G401.6 (cell line): ENCODE measurements around the gene SYPL2.
"Not testable (repeated sequence)": the region's sequence is repeated elsewhere in the genome, so short reads cannot be mapped to it uniquely, and the experiment has no call there.

Experiments used
- FAIRE-seq: peaks from 2 replicates; lab custom pipeline; 2012; peaks lifted over from hg19 to GRCh38; lab: Jason Lieb, UNC

SYPL2 gene

GRCh38 chr1:109472779-109473178 is 6.4 kb downstream of the SYPL2 start:
- FAIRE-seq = no peak

GRCh38 chr1:109473284-109474057 is 7.1 kb downstream of the SYPL2 start:
- not testable (repeated sequence) for FAIRE-seq

- no peak for FAIRE-seq
Measured at GRCh38 chr1:109474697-109475096, 8.4 kb downstream of the SYPL2 start.

- no peak for FAIRE-seq
Measured at GRCh38 chr1:109475261-109475660, 8.9 kb downstream of the SYPL2 start.

GRCh38 chr1:109476825-109477224 is 10.5 kb downstream of the SYPL2 start:
- no peak for FAIRE-seq

- no peak for FAIRE-seq
Measured at GRCh38 chr1:109477821-109478220, 11.5 kb downstream of the SYPL2 start.

- no peak for FAIRE-seq
Measured at GRCh38 chr1:109478806-109479205, 12.5 kb downstream of the SYPL2 start.

- FAIRE-seq = no peak
Measured at GRCh38 chr1:109479311-109479710, 13.0 kb downstream of the SYPL2 start.

GRCh38 chr1:109479901-109480300 is 13.6 kb downstream of the SYPL2 start:
- FAIRE-seq = no peak

- FAIRE-seq = no peak
Measured at GRCh38 chr1:109481646-109482045, 15.3 kb downstream of the SYPL2 start.

GRCh38 chr1:109482242-109482641 is 15.9 kb downstream of the SYPL2 start:
- no peak for FAIRE-seq

GRCh38 chr1:109482791-109483671 is 16.7 kb downstream of the SYPL2 start:
- no peak for FAIRE-seq

- no peak for FAIRE-seq
Measured at GRCh38 chr1:109483672-109484518, 17.5 kb downstream of the SYPL2 start, which contains the start of gene ATXN7L2. Gene ATXN7L2, plus strand, starts transcription at chr1:109483905. Its CDS starts 49 bp downstream, at chr1:109483954.

- FAIRE-seq = no peak
Measured at GRCh38 chr1:109484519-109484975, 18.2 kb downstream of the SYPL2 start.

GRCh38 chr1:109485001-109485400 is 18.7 kb downstream of the SYPL2 start:
- FAIRE-seq = no peak

- no peak for FAIRE-seq
Measured at GRCh38 chr1:109487261-109487660, 20.9 kb downstream of the SYPL2 start.

- FAIRE-seq = no peak
Measured at GRCh38 chr1:109488201-109488600, 21.9 kb downstream of the SYPL2 start.

GRCh38 chr1:109488696-109489095 is 22.4 kb downstream of the SYPL2 start:
- no peak for FAIRE-seq

GRCh38 chr1:109490029-109490933 is 23.9 kb downstream of the SYPL2 start:
- no peak for FAIRE-seq

GRCh38 chr1:109490934-109491302 is 24.6 kb downstream of the SYPL2 start:
- no peak for FAIRE-seq

GRCh38 chr1:109491372-109491771 is 25.0 kb downstream of the SYPL2 start:
- no peak for FAIRE-seq
